VCaP (cell line): ENCODE measurements around the gene WNT7B.
A peak's percentile ranks its signal among the peaks of the same experiment; 100 is the strongest.

Experiments
- H3K27ac ChIP-seq: fragments of 450-650 bp; 2 replicates; pipeline ENCODE4 v1.5.1; 2017
- CTCF ChIP-seq: fragments of 450-650 bp; conservative IDR thresholded peaks from 2 replicates; pipeline ENCODE4 v1.5.1; 2017; ENCODE audit warnings: mild to moderate bottlenecking, moderate library complexity

Gene WNT7B

GRCh38 chr22:45918459-45919370 lies 58.2 kb downstream of the WNT7B start:
- H3K27ac ChIP-seq: peak overlapping the region; percentile 93
- TF ChIP-seq CTCF: no peak

GRCh38 chr22:45917700-45918458 lies 59.1 kb downstream of the WNT7B start:
- peak overlapping the region; percentile 93; the same call in 1 of the 2 replicates for H3K27ac ChIP-seq
- no peak for TF ChIP-seq CTCF

- H3K27ac ChIP-seq: peak overlapping the region; percentile 11; the same call in 1 of the 2 replicates
- TF ChIP-seq CTCF: no peak
Observed at GRCh38 chr22:45917146-45917545, 59.8 kb downstream of the WNT7B start.

- peak overlapping the region; percentile 11; the same call in 1 of the 2 replicates for H3K27ac ChIP-seq
- TF ChIP-seq CTCF: no peak
Observed at GRCh38 chr22:45916515-45916914, 60.4 kb downstream of the WNT7B start.

GRCh38 chr22:45915841-45916240 lies 61.1 kb downstream of the WNT7B start:
- H3K27ac ChIP-seq: no peak overlapping the region
- TF ChIP-seq CTCF: no peak

GRCh38 chr22:45915151-45915550 lies 61.8 kb downstream of the WNT7B start:
- no peak overlapping the region for H3K27ac ChIP-seq
- no peak for TF ChIP-seq CTCF

GRCh38 chr22:45914309-45914708 lies 62.7 kb downstream of the WNT7B start:
- H3K27ac ChIP-seq: no peak overlapping the region

More at GRCh38 chr22:45914309-45914708, 62.7 kb downstream of the WNT7B start:
- TF ChIP-seq CTCF: no peak
